Stimulated activated CD4-positive, alpha-beta T cell treated with anti-CD3 and anti-CD28 coated beads, Interleukin-2, amount 100 ng/mL, for 24 hours (primary cell): Measurements from ENCODE around the gene CREB3L1.
"Not testable (repeated sequence)": the region's sequence is repeated elsewhere in the genome, so short reads cannot be mapped to it uniquely, and the experiment has no call there.

ENCODE experiments used
- DNase-seq, 2 donors: peaks; one replicate each; pipeline ENCODE4 v3.0.0-alpha.2; 2020

The CREB3L1 gene

GRCh38 chr11:46296528-46297448, 19.3 kb downstream of the CREB3L1 start:
- DNase-seq = no peak

GRCh38 chr11:46298699-46299433, 21.4 kb downstream of the CREB3L1 start:
- no peak for DNase-seq

GRCh38 chr11:46299451-46299961, 22.0 kb downstream of the CREB3L1 start:
- DNase-seq = no peak

DNA sequence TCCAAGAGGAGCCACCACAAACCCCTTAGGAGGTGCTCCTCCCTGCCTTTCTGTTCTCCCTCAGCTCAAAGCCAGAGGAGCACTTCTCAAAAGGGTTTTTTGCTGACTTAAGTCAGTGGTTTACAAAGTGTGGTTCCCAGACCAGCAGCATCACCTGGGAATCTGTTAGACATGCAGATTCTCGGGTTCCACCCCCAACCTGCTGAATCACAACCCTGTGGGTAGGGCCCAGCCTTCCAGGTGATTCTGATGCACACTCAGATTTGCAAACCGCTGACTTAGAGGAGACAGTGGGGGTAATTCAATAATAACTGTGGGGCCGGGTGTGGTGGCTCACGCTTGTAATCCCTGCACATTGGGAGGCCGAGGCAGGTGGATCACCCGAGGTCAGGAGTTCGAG, 22.8 kb downstream of the CREB3L1 start:
- no peak for DNase-seq

DNA sequence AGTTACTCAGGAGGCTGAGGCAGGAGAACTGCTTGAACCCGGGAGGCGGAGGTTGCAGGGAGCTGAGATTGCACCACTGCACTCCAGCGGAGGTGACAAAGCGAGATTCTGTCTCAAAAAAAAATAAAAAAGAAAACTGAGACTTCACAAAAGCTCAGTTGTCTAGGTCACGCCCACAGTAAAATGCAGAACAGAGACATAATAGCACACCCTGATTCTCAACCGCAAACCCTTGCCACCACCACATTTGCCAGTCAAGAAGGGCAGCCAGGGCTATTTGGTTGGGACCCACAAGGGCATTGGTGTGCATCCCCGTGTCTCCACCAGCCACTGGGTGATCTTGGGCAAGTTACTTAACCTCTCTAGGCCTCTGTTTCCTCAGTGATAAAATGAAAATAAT, 25.4 kb downstream of the CREB3L1 start:
- no peak for DNase-seq

DNA sequence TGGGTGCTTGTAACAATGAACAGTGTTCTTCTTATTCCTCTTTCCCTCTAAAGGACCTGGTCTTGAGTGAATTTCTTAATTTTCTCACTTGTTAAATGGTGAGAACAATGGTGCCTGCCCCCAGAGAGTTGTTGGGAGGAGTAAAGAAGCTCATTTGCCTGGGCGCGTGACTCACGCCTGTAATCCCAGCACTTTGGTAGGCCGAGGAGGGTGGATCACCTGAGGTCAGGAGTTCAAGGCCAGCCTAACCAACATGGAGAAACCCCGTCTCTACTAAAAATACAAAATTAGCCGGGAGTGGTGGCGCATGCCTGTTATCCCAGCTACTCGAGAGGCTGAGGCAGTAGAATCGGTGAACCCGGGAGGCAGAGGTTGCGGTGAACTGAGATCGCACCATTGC, 26.6 kb downstream of the CREB3L1 start:
- not testable (repeated sequence) for DNase-seq

- DNase-seq = no peak
Observed at GRCh38 chr11:46304605-46305179, 27.2 kb downstream of the CREB3L1 start.

DNA sequence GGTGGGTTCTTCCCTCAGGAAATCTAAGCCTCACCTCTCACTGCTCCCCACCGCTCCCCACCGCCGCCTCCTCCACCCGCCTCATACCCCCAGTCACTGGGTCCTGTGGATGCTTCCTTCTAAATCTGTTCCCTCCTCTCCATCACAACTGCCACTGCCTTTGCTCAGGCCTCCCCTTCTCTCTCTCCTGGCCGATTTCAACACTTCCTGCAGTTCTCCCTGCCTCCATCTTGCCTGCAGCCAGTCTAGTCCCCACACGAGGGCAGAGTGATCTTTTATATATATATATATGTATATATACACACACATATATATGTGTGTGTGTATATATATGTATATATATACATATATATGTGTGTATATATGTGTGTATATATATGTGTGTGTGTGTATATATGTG, 27.8 kb downstream of the CREB3L1 start:
- DNase-seq = no peak

- no peak for DNase-seq
Observed at GRCh38 chr11:46306296-46306853, 28.9 kb downstream of the CREB3L1 start.

DNA sequence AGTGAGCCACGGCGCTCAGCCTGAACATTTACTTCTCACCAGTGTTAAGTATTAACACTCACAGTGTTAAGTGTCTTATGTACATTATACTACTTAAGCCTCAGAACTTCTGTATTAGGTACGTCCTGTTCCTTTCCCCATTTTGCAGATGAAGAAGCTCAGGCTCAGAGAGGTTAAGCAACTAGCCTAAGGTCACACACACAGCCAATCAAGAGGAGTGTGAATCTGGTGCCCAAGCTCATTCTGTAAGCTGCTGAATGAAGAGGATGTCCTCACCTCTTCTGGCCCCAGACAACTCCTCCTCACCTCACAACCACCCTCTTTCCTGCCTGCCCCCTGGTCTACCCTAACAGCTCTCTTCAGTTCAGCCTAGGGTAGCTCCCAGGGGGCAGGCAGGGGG, 29.9 kb downstream of the CREB3L1 start:
- no peak for DNase-seq

GRCh38 chr11:46307785-46308341, 30.4 kb downstream of the CREB3L1 start:
- DNase-seq = no peak

GRCh38 chr11:46308631-46309419, 31.4 kb downstream of the CREB3L1 start:
- DNase-seq = peak; percentile 77 to 79

DNA sequence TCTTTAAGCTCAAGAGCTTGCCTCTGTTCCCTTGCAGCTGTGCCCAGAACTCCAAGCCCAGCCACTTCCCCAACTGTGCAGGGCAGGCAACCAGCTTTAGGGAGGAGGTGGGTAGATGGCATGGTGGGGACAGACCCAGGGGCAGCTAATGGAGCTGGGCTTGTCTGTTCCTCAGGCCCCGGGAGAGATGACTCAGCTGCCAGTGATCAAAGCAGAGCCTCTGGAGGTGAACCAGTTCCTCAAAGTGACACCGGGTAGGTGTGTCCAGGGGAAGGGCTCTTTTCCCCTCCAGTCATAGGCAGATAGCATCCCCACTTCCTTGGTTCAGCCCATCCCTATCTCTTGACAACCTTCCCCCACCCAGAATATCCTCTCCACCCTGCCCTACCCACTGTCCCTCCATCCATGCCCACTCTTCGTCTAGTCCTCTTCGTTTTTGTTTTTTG, 32.4 kb downstream of the CREB3L1 start:
- no peak for DNase-seq

DNA sequence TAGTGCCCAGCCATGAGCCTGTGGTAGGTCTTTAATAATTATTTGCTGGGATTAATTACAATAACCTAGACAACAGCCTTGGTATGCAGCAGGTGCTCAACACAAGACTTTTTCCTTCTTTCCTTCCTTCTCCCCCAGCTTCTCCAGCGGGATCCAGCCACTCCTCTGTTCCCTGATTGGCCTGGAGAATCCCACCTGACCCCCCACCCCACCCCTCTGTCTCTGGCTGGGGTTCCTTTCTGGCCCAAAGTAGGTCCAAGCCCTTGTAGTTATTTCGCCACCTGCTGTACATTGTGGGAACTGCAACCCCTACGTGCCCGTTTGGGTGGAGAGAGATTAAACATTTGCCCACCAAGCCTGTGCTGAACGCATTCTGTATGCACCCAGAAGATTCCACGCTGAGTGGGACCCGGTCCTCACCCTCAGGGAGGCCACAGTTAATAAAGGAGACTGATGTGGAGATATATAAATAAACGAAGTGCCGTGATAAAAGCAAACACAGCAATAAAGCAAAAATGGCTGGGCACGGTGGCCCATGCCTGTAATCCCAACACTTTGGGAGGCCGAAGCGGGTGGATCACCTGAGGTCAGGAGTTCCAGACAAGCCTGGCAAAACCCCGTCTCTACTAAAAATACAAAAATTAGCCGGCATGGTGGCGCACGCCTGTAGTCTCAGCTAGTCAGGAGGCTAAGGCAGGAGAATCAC, 37.7 kb downstream of the CREB3L1 start:
- DNase-seq = peak; percentile 82 to 88

GRCh38 chr11:46315783-46316563, 38.5 kb downstream of the CREB3L1 start:
- DNase-seq = no peak

- DNase-seq = no peak
Observed at GRCh38 chr11:46319074-46319453, 41.6 kb downstream of the CREB3L1 start.

- DNase-seq = no peak
Observed at GRCh38 chr11:46321757-46322156, 44.3 kb downstream of the CREB3L1 start.

GRCh38 chr11:46322759-46323158, 45.3 kb downstream of the CREB3L1 start:
- peak in 1 of 2 donors; percentile 34 for DNase-seq

DNA sequence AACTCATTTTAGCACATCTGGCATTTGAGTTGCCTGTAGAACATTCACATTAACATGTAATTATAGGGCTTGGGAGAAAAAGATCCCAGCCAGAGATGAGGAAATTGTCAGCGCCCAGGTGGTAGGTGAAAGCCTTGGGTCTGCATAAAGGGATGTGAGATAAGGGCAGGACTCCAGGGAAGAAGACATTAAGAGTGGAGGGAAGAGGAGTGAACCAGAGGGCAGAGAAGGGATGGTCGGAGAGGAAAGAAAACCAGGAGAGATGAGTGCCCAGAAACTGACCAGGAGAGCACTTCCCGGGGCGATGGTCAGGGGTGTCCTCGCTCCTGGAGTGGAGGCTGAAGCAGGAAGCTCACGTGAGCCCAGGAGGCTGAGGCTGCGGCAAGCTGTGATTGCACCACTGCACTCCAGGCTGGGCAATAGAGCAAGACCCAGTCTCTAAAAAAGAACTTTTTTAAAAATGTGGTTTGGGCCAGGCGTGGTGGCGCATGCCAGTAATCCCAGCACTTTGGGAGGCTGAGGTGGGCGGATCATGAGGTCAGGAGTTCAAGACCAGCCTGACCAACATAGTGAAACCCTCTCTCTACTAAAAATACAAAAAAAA, 49.5 kb downstream of the CREB3L1 start:
- DNase-seq = no peak

- DNase-seq = no peak
Observed at GRCh38 chr11:46327829-46328228, 50.4 kb downstream of the CREB3L1 start.
